Parathyroid adenoma (tissue), 2 donors: ENCODE measurements around the gene DOCK2.

Experiments used
- H2AFZ ChIP-seq: fragments of 300-600 bp; sonication (generic); one replicate; pipeline ENCODE4 v1.7.0; 2017; ENCODE audit warnings: antibody characterized with exemption, mild to moderate bottlenecking
- H3K27ac ChIP-seq: fragments of 300-600 bp; sonication (generic); one replicate; pipeline ENCODE4 v1.7.0; 2017
- H3K27me3 ChIP-seq: fragments of 300-600 bp; sonication (generic); one replicate; pipeline ENCODE4 v1.7.0; 2017; ENCODE audit warnings: low read length; ENCODE audit not compliant: control insufficient read depth, insufficient read depth
- H3K36me3 ChIP-seq: fragments of 300-600 bp; sonication (generic); one replicate; pipeline ENCODE4 v1.7.0; 2017; ENCODE audit warnings: low read length; ENCODE audit not compliant: control insufficient read depth, insufficient read depth
- H3K4me1 ChIP-seq: fragments of 300-600 bp; sonication (generic); one replicate; pipeline ENCODE4 v1.7.0; 2017; ENCODE audit warnings: control low read depth
- H3K4me2 ChIP-seq: fragments of 300-600 bp; sonication (generic); one replicate; pipeline ENCODE4 v1.7.0; 2017; ENCODE audit warnings: low read length
- H3K4me3 ChIP-seq: fragments of 300-600 bp; sonication (generic); one replicate; pipeline ENCODE4 v1.7.0; 2017; ENCODE audit warnings: low read depth, low read length
- H3K79me2 ChIP-seq: fragments of 300-600 bp; sonication (generic); one replicate; pipeline ENCODE4 v1.7.0; 2017; ENCODE audit warnings: control low read depth
- H3K9ac ChIP-seq: fragments of 300-600 bp; sonication (generic); one replicate; pipeline ENCODE4 v1.7.0; 2017; ENCODE audit warnings: mild to moderate bottlenecking
- H3K9me3 ChIP-seq: fragments of 300-600 bp; sonication (generic); one replicate; pipeline ENCODE4 v1.7.0; 2017; ENCODE audit warnings: low read length; ENCODE audit not compliant: control insufficient read depth
- TF ChIP-seq, protein P1 (sequence below): fragments of 300-600 bp; sonication (generic); IDR thresholded peaks from one replicate; pipeline ENCODE4 v1.7.0; 2017; ENCODE audit warnings: antibody characterized with exemption, mild to moderate bottlenecking
- donor health status: primary hyperparathyroidism.

The DOCK2 gene

DNA sequence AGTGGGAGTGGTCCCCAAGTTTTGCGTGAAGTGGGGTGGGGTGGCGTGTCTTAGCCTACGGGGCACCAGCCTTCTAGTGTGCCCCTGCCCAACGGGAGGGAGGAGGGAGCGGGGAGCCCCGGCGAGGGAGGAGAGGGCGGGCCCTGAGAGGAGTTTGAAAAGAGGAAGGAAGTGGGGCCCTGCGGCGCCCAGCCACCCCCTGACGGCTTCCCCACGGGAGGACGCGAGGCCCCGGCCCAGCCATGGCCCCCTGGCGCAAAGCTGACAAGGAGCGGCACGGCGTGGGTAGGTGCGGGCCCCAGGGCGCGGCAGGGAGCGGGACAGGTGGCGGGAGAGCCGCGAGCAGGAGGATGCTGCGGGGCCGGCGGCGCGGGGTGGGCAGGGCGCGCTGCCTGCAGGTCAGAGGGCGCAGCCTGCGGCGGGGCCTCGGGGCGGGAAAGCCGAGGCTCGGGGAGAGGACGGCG lies at the start of gene DOCK2:
TSS of gene DOCK2 (plus strand) at position 191 of the 464 bp plus-strand sequence. CDS start at position 243, 52 bp downstream.
- no peaks in the 10 kb centered on the region for H3K36me3 ChIP-seq
- H3K9ac ChIP-seq = no peak within 1 kb of the TSS
- peak within 1 kb of the TSS; percentile 18 for H3K4me3 ChIP-seq
- no peaks in the 10 kb centered on the region for H3K4me1 ChIP-seq
- TF ChIP-seq, protein P1, sequence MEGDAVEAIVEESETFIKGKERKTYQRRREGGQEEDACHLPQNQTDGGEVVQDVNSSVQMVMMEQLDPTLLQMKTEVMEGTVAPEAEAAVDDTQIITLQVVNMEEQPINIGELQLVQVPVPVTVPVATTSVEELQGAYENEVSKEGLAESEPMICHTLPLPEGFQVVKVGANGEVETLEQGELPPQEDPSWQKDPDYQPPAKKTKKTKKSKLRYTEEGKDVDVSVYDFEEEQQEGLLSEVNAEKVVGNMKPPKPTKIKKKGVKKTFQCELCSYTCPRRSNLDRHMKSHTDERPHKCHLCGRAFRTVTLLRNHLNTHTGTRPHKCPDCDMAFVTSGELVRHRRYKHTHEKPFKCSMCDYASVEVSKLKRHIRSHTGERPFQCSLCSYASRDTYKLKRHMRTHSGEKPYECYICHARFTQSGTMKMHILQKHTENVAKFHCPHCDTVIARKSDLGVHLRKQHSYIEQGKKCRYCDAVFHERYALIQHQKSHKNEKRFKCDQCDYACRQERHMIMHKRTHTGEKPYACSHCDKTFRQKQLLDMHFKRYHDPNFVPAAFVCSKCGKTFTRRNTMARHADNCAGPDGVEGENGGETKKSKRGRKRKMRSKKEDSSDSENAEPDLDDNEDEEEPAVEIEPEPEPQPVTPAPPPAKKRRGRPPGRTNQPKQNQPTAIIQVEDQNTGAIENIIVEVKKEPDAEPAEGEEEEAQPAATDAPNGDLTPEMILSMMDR = no peak
- no peaks in the 10 kb centered on the region for H3K9me3 ChIP-seq
- no peaks in the 10 kb centered on the region for H3K79me2 ChIP-seq
- H2AFZ ChIP-seq = peak within 1 kb of the TSS; percentile 67
- peak within 1 kb of the TSS; percentile 45 for H3K4me2 ChIP-seq
- peaks cover 5% of the 10 kb centered on the region for H3K27me3 ChIP-seq
- H3K27ac ChIP-seq = no peak within 1 kb of the TSS

DNA sequence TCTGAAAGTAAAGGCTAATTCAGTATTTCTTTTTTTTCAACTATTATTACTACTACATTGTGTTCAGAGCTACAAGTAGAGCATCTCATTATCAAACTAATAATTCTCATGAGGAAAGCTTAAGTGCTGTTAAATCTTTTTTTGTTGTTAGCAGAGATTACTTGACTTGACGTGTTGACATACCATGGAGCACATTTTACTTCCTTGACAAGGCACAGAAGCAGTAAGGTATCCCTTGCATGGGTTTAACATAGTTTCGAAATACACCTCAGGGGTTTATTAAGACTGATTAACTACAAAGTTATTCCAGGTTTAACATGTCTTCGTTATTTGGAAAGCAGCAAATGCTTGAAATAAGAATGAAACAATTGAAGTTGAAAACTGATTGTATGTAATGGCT lies 46.5 kb upstream of the DOCK2 start:
- Histone ChIP-seq H3K9ac (no peak overlapping the region), H3K4me3 (no peak overlapping the region), H3K9me3 (no peaks in the 10 kb centered on the region), H3K27ac (no peak overlapping the region), H3K4me2 (no peak overlapping the region), H3K4me1 (no peaks in the 10 kb centered on the region), H3K36me3 (no peaks in the 10 kb centered on the region), H3K27me3 (no peaks in the 10 kb centered on the region), H2AFZ (no peak overlapping the region), H3K79me2 (no peaks in the 10 kb centered on the region)
- TF ChIP-seq, protein P1 = no peak

DNA sequence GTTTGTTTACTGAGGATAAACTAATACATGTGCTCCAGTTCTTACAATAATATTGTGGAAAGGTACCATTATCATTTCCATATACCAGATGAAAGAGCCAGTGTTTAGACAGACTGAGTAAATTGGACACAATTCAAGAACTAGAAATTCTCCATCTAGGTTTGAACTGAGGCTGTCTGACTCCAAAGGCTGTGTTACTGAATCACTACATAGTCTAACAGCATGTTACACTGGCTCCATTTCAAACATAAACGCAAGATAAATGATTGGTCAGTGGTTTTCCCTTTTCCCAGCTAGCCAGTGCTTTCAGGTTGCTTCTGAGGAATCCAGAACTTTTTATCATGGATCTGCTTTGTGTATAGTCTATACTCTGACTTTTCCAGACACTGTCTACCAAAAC lies 45.4 kb upstream of the DOCK2 start:
- Histone ChIP-seq H3K27me3 (no peaks in the 10 kb centered on the region), H3K27ac (no peak overlapping the region), H2AFZ (no peak overlapping the region), H3K36me3 (no peaks in the 10 kb centered on the region), H3K4me3 (no peak overlapping the region), H3K4me1 (no peaks in the 10 kb centered on the region), H3K9me3 (no peaks in the 10 kb centered on the region), H3K9ac (no peak overlapping the region), H3K4me2 (no peak overlapping the region), H3K79me2 (no peaks in the 10 kb centered on the region)
- TF ChIP-seq, protein P1 = no peak

DNA sequence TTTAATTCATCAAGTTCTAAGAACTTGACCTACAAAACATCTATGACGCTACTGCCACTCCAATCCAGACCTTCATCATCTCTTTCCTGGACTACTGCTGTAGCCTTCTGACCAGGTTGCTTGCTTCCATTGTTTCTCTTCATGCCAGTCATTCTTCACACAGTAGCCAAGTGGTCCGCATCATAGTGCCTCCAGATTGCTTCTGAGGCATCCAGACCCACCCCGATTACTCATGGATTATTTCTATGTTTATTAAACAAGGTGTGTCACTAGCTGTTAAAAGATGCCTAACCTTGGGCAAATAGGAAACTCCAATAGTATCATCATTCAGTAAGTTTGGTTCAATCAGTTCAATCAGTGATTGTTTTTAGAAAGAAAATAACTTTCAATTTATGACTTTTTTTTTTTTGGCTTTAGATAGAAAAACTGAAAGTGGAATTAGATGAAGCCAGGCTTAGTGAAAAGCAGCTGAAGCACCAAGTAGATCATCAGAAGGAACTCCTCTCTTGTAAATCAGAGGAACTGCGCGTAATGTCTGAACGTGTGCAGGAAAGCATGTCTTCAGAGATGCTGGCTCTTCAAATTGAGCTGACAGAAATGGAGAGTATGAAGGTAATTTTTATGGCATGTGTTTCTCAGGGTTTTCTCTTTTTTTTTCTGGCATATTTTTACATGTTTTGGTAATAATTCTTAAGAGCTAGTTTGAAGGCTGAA lies 44.0 kb upstream of the DOCK2 start:
- no peaks in the 10 kb centered on the region for H3K27me3 ChIP-seq
- no peaks in the 10 kb centered on the region for H3K4me1 ChIP-seq
- H3K9me3 ChIP-seq = no peaks in the 10 kb centered on the region
- no peaks in the 10 kb centered on the region for H3K36me3 ChIP-seq
- H3K27ac ChIP-seq = no peak overlapping the region
- no peak overlapping the region for H3K4me3 ChIP-seq
- no peak overlapping the region for H2AFZ ChIP-seq
- TF ChIP-seq, protein P1 = no peak
- no peak overlapping the region for H3K4me2 ChIP-seq
- H3K79me2 ChIP-seq = no peaks in the 10 kb centered on the region
- no peak overlapping the region for H3K9ac ChIP-seq
